ENCODE results near the gene CANT1. TPM values are rescaled to one million over a fixed set of nuclear protein-coding genes. Genes with fewer than 3 reads are reported as not detected.

CANT1 gene
- total and polyA plus RNA-seq, 2 of the 13 experiments (the other 11 are each of a cell fraction or from before 2014, with no cell fraction given), result 34.1 to 42.1 TPM

DNA sequence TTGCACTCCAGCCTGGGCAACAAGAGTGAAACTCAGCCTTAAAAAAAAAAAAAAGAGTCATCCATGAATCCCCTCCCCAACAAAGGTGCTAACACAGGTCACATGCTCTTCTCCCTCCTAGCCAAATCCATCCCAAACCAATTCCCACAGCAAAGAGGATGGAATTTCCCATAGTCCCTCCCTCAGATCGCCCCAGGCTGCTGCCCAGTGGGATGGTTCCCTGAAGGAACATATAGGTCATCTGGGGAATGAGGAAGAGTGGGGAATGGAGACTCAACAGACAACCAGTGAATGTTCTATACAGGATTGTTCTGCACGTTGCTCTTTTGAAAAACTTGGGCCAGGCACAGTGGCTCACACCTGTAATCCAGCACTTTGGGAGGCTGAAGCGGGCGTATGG lies 48.0 kb downstream of the CANT1 start (continued):
- TF ChIP-seq ZNF709 (CRISPR knock-in tag; IDR thresholded peaks at IDR 0.05) (0 out of 2 replicates have a peak, but pooled peaks have one; percentile 39), PTBP1 (IDR thresholded peaks at IDR 0.05; ENCODE audit: low read depth, low read length, poor library complexity, severe bottlenecking) (no peak), ZMYM2 (CRISPR knock-in tag; IDR thresholded peaks at IDR 0.05) (no peak), CREM (IDR thresholded peaks at IDR 0.05) (no peak), CREM (CRISPR knock-in tag; IDR thresholded peaks at IDR 0.05) (no peak)

GRCh38 chr17:78960928-78961327 lies 48.6 kb downstream of the CANT1 start:
- H3K4me1 ChIP-seq (ENCODE audit: insufficient read depth, low read length), result peaks cover 59% of the 10 kb centered on the region
- POLR2A ChIA-PET, result interaction anchor here (0.9 to 3.5 kb wide), 4 partner anchors 9 to 40 kb away, joined by 3 to 51 read pairs (median 22); partner anchors contain the start of gene LGALS3BP
- H3K36me3 ChIP-seq (replicated peaks in 1 of 2; ENCODE audit: control insufficient read depth in 1 of 2, insufficient read depth in 2 of 2, low read length in 2 of 2), result no peaks in the 10 kb centered on the region
- H3K27ac ChIP-seq (ENCODE audit: extremely low read length, insufficient read depth, low read length), result no peak overlapping the region
- H3K27me3 ChIP-seq (ENCODE audit: control insufficient read depth in 1 of 2, insufficient read depth in 2 of 2, low read length in 2 of 2), result peaks cover 0 to 17% of the 10 kb centered on the region in 2 experiments; a peak in 3 of 5 replicates
- H3K9me3 ChIP-seq (ENCODE audit: low read length), result no peaks in the 10 kb centered on the region
- H3K4me2 ChIP-seq (ENCODE audit: low read depth, low read length), result no peak overlapping the region
- FAIRE-seq, result no peak
- H3K4me3 ChIP-seq (replicated peaks in 1 of 3; ENCODE audit: insufficient read depth in 1 of 3, low read depth in 2 of 3, low read length in 3 of 3), result no peak overlapping the region
- intact Hi-C loops (cut with micrococcal nuclease; ENCODE audit: unreplicated experiment), result loop anchor here (5.0 kb wide), 1 partner anchor 34 kb away; the partner anchor contains the start of gene TIMP2
- BruUV-seq (replicated peaks), result no TSS peak
- WGBS (ENCODE audit: low lambda C conversion rate), result 7% methylated on average over 5 of the region's 5 CpGs
- no peak overlapping the region for H2AFZ ChIP-seq (ENCODE audit: low read length)
- no peak overlapping the region for H3K9ac ChIP-seq (ENCODE audit: insufficient read depth, low read depth, low read length)
- H3K79me2 ChIP-seq (ENCODE audit: insufficient read depth, low read length), result no peaks in the 10 kb centered on the region
- H4K20me1 ChIP-seq (ENCODE audit: insufficient read depth, low read length), result no peaks in the 10 kb centered on the region
- peak; percentile 46 for DNase-seq (ENCODE audit: low spot score)
- no peak for ATAC-seq
- CTCF ChIA-PET (ENCODE audit: low intra/inter-chr PET ratio, low total read pairs), result no interaction called here
- in situ Hi-C loops (cut with HindIII; ENCODE audit: extremely low pct_ligation_motif_present, low pct_unique_long_range_greater_than_20kb), result no loop called here
- TF ChIP-seq KMT2B (CRISPR knock-in tag; IDR thresholded peaks at IDR 0.05) (no peak), HNRNPK (IDR thresholded peaks at IDR 0.05; ENCODE audit: low read depth, low read length, poor library complexity, severe bottlenecking) (no peak), ZNF280B (CRISPR knock-in tag; IDR thresholded peaks at IDR 0.05; ENCODE audit: borderline replicate concordance) (0 out of 2 replicates have a peak, but pooled peaks have one; percentile 15), RBM39 (IDR thresholded peaks at IDR 0.05; ENCODE audit: low read depth, low read length, poor library complexity, severe bottlenecking) (no peak), NFE2L2 (IDR thresholded peaks at IDR 0.05; ENCODE audit: low read length) (no peak), PHB2 (IDR thresholded peaks at IDR 0.05; ENCODE audit: partially characterized antibody) (no peak), ZBTB8A (CRISPR knock-in tag; IDR thresholded peaks at IDR 0.05; ENCODE audit: borderline replicate concordance, low read depth) (no peak), CC2D1A (CRISPR knock-in tag; IDR thresholded peaks at IDR 0.05) (no peak)
- TF ChIP-seq, protein P1, sequence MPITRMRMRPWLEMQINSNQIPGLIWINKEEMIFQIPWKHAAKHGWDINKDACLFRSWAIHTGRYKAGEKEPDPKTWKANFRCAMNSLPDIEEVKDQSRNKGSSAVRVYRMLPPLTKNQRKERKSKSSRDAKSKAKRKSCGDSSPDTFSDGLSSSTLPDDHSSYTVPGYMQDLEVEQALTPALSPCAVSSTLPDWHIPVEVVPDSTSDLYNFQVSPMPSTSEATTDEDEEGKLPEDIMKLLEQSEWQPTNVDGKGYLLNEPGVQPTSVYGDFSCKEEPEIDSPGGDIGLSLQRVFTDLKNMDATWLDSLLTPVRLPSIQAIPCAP (CRISPR knock-in tag; IDR thresholded peaks at IDR 0.05; ENCODE audit: low read depth), result no peak
- TF ChIP-seq, protein P2, sequence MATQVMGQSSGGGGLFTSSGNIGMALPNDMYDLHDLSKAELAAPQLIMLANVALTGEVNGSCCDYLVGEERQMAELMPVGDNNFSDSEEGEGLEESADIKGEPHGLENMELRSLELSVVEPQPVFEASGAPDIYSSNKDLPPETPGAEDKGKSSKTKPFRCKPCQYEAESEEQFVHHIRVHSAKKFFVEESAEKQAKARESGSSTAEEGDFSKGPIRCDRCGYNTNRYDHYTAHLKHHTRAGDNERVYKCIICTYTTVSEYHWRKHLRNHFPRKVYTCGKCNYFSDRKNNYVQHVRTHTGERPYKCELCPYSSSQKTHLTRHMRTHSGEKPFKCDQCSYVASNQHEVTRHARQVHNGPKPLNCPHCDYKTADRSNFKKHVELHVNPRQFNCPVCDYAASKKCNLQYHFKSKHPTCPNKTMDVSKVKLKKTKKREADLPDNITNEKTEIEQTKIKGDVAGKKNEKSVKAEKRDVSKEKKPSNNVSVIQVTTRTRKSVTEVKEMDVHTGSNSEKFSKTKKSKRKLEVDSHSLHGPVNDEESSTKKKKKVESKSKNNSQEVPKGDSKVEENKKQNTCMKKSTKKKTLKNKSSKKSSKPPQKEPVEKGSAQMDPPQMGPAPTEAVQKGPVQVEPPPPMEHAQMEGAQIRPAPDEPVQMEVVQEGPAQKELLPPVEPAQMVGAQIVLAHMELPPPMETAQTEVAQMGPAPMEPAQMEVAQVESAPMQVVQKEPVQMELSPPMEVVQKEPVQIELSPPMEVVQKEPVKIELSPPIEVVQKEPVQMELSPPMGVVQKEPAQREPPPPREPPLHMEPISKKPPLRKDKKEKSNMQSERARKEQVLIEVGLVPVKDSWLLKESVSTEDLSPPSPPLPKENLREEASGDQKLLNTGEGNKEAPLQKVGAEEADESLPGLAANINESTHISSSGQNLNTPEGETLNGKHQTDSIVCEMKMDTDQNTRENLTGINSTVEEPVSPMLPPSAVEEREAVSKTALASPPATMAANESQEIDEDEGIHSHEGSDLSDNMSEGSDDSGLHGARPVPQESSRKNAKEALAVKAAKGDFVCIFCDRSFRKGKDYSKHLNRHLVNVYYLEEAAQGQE (IDR thresholded peaks at IDR 0.05; ENCODE audit: borderline replicate concordance in 1 of 2, low read depth in 1 of 2, low read length in 2 of 2), result no peak
